HCT116 (cell line): ENCODE results near the gene GEN1.

ENCODE experiments used
- EZH2 ChIP-seq: fragments of 200-600 bp; sonication (generic); IDR thresholded peaks from 2 replicates; pipeline ENCODE4 v1.6.1; 2017; ENCODE audit warnings: antibody characterized with exemption, mixed run types
- JUND ChIP-seq: IDR thresholded peaks from 2 replicates; pipeline ENCODE4 v1.6.1; 2012
- POLR2A ChIP-seq: IDR thresholded peaks from 2 replicates; pipeline ENCODE4 v1.7.0; 2011; ENCODE audit warnings: borderline replicate concordance; ENCODE audit not compliant: insufficient read depth, insufficient read length; ENCODE audit errors: extremely low read depth
- POLR2AphosphoS5 ChIP-seq: IDR thresholded peaks from 2 replicates; pipeline ENCODE4 v1.6.1; 2011; ENCODE audit warnings: mild to moderate bottlenecking, low read depth, low read length, moderate library complexity
- RAD21 ChIP-seq: IDR thresholded peaks from 2 replicates; pipeline ENCODE4 v1.6.1; 2012; ENCODE audit warnings: low read depth, mild to moderate bottlenecking
- YY1 ChIP-seq: IDR thresholded peaks from 2 replicates; pipeline ENCODE4 v1.6.1; 2011; ENCODE audit warnings: low read length, low read depth, moderate library complexity, mild to moderate bottlenecking; ENCODE audit not compliant: insufficient replicate concordance; ENCODE audit errors: extremely low read depth
- ZNF274 ChIP-seq: fragments of 200-500 bp; sonication (Bioruptor generic); IDR thresholded peaks from 2 replicates; pipeline ENCODE4 v1.6.1; 2014; ENCODE audit warnings: mild to moderate bottlenecking, low read depth, low read length, inconsistent platforms
- TF ChIP-seq, protein P1 (sequence below), 3 experiments: fragments of 200-600 bp in 1 of 3; sonication (generic) in 1 of 3; IDR thresholded peaks in 2 of 3; conservative IDR thresholded peaks in 1 of 3; 2 replicates each; pipeline ENCODE4 v1.5.1; 2012 to 2017; ENCODE audit warnings: low read depth in 2 of 3, low read length in 2 of 3, antibody characterized with exemption in 1 of 3, borderline replicate concordance in 1 of 3, control low read depth in 1 of 3, mild to moderate bottlenecking in 1 of 3, mixed read lengths in 1 of 3, mixed run types in 1 of 3, moderate library complexity in 1 of 3; ENCODE audit not compliant: insufficient read depth in 1 of 3
- TF ChIP-seq, protein P2 (sequence below): IDR thresholded peaks from 2 replicates; pipeline ENCODE4 v1.6.1; 2012; ENCODE audit warnings: low read depth
- TF ChIP-seq, protein P3 (sequence below): IDR thresholded peaks from 2 replicates; pipeline ENCODE4 v1.6.1; 2012

DNA sequence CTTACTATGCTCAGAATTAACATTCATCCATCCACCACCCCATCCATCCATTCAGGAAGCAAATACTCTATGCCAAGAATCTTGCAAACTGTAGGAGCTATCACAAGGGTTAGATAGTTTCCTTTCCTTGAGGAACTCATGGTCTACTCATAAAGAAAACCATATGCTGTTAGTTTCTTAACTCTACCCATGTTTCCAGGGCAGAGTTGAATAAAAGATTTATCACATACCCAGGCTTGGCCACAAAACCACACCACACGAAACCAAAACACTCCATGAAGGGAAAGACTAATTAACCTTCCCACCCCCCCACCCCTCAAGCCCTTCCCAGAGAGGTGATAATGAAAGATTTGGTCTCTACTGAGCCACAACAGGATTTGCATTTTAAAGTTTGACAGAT lies 38.6 kb downstream of the GEN1 start:
- TF ChIP-seq, protein P1, sequence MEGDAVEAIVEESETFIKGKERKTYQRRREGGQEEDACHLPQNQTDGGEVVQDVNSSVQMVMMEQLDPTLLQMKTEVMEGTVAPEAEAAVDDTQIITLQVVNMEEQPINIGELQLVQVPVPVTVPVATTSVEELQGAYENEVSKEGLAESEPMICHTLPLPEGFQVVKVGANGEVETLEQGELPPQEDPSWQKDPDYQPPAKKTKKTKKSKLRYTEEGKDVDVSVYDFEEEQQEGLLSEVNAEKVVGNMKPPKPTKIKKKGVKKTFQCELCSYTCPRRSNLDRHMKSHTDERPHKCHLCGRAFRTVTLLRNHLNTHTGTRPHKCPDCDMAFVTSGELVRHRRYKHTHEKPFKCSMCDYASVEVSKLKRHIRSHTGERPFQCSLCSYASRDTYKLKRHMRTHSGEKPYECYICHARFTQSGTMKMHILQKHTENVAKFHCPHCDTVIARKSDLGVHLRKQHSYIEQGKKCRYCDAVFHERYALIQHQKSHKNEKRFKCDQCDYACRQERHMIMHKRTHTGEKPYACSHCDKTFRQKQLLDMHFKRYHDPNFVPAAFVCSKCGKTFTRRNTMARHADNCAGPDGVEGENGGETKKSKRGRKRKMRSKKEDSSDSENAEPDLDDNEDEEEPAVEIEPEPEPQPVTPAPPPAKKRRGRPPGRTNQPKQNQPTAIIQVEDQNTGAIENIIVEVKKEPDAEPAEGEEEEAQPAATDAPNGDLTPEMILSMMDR (IDR thresholded peaks at IDR 0.05 in 2 of 3, conservative IDR thresholded peaks at IDR 0.05 in 1 of 3; ENCODE audit: borderline replicate concordance in 1 of 3, insufficient read depth in 1 of 3, low read depth in 2 of 3, low read length in 2 of 3), result no peak
- TF ChIP-seq YY1, result no peak
- TF ChIP-seq RAD21, result no peak
- no peak for TF ChIP-seq POLR2A
- TF ChIP-seq EZH2, result no peak
- TF ChIP-seq ZNF274, result no peak
- TF ChIP-seq JUND, result no peak
- TF ChIP-seq, protein P2, sequence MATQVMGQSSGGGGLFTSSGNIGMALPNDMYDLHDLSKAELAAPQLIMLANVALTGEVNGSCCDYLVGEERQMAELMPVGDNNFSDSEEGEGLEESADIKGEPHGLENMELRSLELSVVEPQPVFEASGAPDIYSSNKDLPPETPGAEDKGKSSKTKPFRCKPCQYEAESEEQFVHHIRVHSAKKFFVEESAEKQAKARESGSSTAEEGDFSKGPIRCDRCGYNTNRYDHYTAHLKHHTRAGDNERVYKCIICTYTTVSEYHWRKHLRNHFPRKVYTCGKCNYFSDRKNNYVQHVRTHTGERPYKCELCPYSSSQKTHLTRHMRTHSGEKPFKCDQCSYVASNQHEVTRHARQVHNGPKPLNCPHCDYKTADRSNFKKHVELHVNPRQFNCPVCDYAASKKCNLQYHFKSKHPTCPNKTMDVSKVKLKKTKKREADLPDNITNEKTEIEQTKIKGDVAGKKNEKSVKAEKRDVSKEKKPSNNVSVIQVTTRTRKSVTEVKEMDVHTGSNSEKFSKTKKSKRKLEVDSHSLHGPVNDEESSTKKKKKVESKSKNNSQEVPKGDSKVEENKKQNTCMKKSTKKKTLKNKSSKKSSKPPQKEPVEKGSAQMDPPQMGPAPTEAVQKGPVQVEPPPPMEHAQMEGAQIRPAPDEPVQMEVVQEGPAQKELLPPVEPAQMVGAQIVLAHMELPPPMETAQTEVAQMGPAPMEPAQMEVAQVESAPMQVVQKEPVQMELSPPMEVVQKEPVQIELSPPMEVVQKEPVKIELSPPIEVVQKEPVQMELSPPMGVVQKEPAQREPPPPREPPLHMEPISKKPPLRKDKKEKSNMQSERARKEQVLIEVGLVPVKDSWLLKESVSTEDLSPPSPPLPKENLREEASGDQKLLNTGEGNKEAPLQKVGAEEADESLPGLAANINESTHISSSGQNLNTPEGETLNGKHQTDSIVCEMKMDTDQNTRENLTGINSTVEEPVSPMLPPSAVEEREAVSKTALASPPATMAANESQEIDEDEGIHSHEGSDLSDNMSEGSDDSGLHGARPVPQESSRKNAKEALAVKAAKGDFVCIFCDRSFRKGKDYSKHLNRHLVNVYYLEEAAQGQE, result no peak
- TF ChIP-seq, protein P3, sequence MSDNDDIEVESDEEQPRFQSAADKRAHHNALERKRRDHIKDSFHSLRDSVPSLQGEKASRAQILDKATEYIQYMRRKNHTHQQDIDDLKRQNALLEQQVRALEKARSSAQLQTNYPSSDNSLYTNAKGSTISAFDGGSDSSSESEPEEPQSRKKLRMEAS, result no peak
- no peak for TF ChIP-seq POLR2AphosphoS5
